CD4-positive, alpha-beta T cell (primary cell): ENCODE measurements around the gene SSBP2. TPM values are rescaled to one million over a fixed set of nuclear protein-coding genes. Genes with fewer than 3 reads are reported as not detected.

Source experiments
- ATAC-seq: fragments of 200-7000 bp; cut with Tn5 transposase; one replicate; pipeline ENCODE4 v1.10.0; 2022; ENCODE audit warnings: mild to moderate bottlenecking; ENCODE audit not compliant: poor library complexity
- CTCF ChIA-PET: fragments of 350-600 bp; sonication (Branson Sonifier 250); formaldehyde crosslinking; loops from one replicate; lab custom pipeline; 2021; ENCODE audit warnings: antibody characterized with exemption, inconsistent platforms; lab: Charles Lee
- POLR2A ChIA-PET: fragments of 350-600 bp; sonication (Branson Sonifier 250); formaldehyde crosslinking; loops from one replicate; lab custom pipeline; 2021; ENCODE audit warnings: antibody characterized with exemption, inconsistent platforms; lab: Charles Lee
- DNase-seq, 14 experiments: peaks; one replicate each; pipeline ENCODE4 v3.0.0-alpha.2; 2013 to 2020; ENCODE audit warnings: mixed read lengths in 2 of 14
- H3K27ac ChIP-seq, 2 donors: one replicate each; pipeline versions ENCODE4 v1.5.1 to v1.7.0; 2013; ENCODE audit warnings: low read length in 2 of 2, low read depth in 1 of 2, mild to moderate bottlenecking in 1 of 2
- H3K27me3 ChIP-seq, 2 experiments: 1 replicate in 1 of 2; 2 replicates in 1 of 2; pipeline versions ENCODE4 v1.6.1 to v1.7.0; 2013; ENCODE audit warnings: low read length in 2 of 2, control low read depth in 1 of 2, mild to moderate bottlenecking in 1 of 2, moderate library complexity in 1 of 2; ENCODE audit not compliant: insufficient read depth in 2 of 2, control insufficient read depth in 1 of 2
- H3K36me3 ChIP-seq: one replicate; pipeline ENCODE4 v1.6.1; 2013; ENCODE audit warnings: low read length, control low read depth; ENCODE audit not compliant: insufficient read depth
- H3K4me1 ChIP-seq: one replicate; pipeline ENCODE4 v1.6.1; 2013; ENCODE audit warnings: low read length, control low read depth; ENCODE audit not compliant: insufficient read depth
- H3K4me3 ChIP-seq: one replicate; pipeline ENCODE4 v1.5.1; 2013; ENCODE audit warnings: mild to moderate bottlenecking, low read length, moderate library complexity
- H3K9me3 ChIP-seq, 2 experiments: 1 replicate in 1 of 2; 2 replicates in 1 of 2; pipeline versions ENCODE4 v1.6.1 to v1.7.0; 2013; ENCODE audit warnings: low read length in 2 of 2, mild to moderate bottlenecking in 2 of 2, control low read depth in 1 of 2, moderate library complexity in 1 of 2; ENCODE audit not compliant: control insufficient read depth in 1 of 2, insufficient read depth in 1 of 2
- H3K27ac Mint-ChIP-seq: one replicate; pipeline ENCODE4 v1.8.0; 2020; ENCODE audit warnings: mixed read lengths
- H3K27me3 Mint-ChIP-seq: one replicate; pipeline ENCODE4 v1.8.0; 2021; ENCODE audit warnings: mixed read lengths
- H3K36me3 Mint-ChIP-seq: one replicate; pipeline ENCODE4 v1.8.0; 2021; ENCODE audit warnings: low read depth, mixed read lengths
- H3K4me1 Mint-ChIP-seq: one replicate; pipeline ENCODE4 v1.8.0; 2021; ENCODE audit warnings: low read depth, mixed read lengths
- H3K4me3 Mint-ChIP-seq: one replicate; pipeline ENCODE4 v1.8.0; 2020; ENCODE audit warnings: mild to moderate bottlenecking, mixed read lengths
- H3K9me3 Mint-ChIP-seq: one replicate; pipeline ENCODE4 v1.8.0; 2020; ENCODE audit warnings: mixed read lengths
- intact Hi-C, 2 experiments: fragments of 100-400 bp; cut with DNase I in 1 of 2; cut with micrococcal nuclease in 1 of 2; formaldehyde crosslinking; loops; one replicate each; pipeline versions ENCODE4 v1.15.1 to v1.9.0; 2023 to 2025; cut with DNase I, micrococcal nuclease
- total RNA-seq, 174 experiments: library from RNA in 2 of 174; stranded (reverse) in 2 of 174; gene quantifications; one replicate each; pipeline ENCODE4 v1.2.3 and lab custom pipeline; 2021 to 2026
- TF ChIP-seq, protein P1 (sequence below): fragments of 200-600 bp; IDR thresholded peaks from one replicate; pipeline ENCODE4 v1.8.0; 2022; ENCODE audit warnings: antibody characterized with exemption, mild to moderate bottlenecking

SSBP2 gene
- total RNA-seq, 2 experiments from 2014 or later = 33.5 to 36.3 TPM

- intact Hi-C loops = no loop called here
- ChIA-PET POLR2A (interaction anchor here (1.3 kb wide), 1 partner anchor 20 kb away, joined by 4 read pairs; no protein-coding TSS in a partner anchor), CTCF (interaction anchor here (0.5 kb wide), 1 partner anchor 680 kb away, joined by 3 read pairs; no protein-coding TSS in a partner anchor)
- Histone ChIP-seq H3K27ac (no peak overlapping the region), H3K27me3 (no peaks in the 10 kb centered on the region), H3K9me3 (peaks cover 0 to 9% of the 10 kb centered on the region in 2 experiments), H3K36me3 (no peaks in the 10 kb centered on the region), H3K4me3 (no peak overlapping the region), H3K4me1 (no peaks in the 10 kb centered on the region)
- Mint-ChIP-seq H3K4me1 (peaks cover 25% of the 10 kb centered on the region), H3K4me3 (no peak overlapping the region), H3K9me3 (peaks cover 4% of the 10 kb centered on the region), H3K27ac (peak overlapping the region; percentile 28), H3K27me3 (no peaks in the 10 kb centered on the region), H3K36me3 (peaks cover 42% of the 10 kb centered on the region)
- DNase-seq (no peak), ATAC-seq (no peak)
- TF ChIP-seq, protein P1, sequence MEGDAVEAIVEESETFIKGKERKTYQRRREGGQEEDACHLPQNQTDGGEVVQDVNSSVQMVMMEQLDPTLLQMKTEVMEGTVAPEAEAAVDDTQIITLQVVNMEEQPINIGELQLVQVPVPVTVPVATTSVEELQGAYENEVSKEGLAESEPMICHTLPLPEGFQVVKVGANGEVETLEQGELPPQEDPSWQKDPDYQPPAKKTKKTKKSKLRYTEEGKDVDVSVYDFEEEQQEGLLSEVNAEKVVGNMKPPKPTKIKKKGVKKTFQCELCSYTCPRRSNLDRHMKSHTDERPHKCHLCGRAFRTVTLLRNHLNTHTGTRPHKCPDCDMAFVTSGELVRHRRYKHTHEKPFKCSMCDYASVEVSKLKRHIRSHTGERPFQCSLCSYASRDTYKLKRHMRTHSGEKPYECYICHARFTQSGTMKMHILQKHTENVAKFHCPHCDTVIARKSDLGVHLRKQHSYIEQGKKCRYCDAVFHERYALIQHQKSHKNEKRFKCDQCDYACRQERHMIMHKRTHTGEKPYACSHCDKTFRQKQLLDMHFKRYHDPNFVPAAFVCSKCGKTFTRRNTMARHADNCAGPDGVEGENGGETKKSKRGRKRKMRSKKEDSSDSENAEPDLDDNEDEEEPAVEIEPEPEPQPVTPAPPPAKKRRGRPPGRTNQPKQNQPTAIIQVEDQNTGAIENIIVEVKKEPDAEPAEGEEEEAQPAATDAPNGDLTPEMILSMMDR = no peak
These were observed 160.2 kb downstream of the SSBP2 start for GRCh38 chr5:81590498-81591384.

DNA sequence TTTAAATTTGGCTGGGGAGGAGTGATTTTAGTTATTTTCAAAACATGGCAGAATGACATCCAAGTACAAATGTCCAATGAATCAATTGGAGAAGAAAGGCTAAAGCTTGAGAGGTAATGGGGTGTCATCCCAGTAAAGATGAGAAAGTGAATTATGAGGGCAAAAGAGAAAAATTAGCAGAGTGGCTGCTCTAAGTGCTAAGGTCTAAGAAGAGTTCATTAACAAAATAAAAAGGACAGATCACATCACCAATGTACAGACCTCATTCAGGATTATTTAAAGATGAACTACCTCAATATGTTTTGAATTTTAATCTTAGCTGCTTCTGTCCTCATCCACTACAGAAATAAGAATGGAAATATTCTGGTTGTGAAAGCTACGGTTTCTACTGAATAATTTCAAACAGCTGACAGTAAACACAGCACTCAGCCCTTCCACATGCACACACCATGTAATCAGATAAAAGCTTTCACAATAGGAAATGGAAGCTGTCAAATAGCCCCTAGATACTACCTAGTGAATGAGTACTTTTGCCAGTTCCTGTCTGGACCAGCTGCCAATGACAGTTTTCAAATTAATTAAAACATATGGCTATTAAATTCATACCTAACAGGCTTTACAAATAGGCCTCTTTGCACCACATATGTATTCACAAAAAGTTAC lies 171.5 kb downstream of the SSBP2 start:
- intact Hi-C loops = no loop called here
- no peak overlapping the region for H3K4me3 Mint-ChIP-seq
- Histone ChIP-seq H3K4me1 (no peaks in the 10 kb centered on the region), H3K4me3 (no peak overlapping the region), H3K27me3 (no peaks in the 10 kb centered on the region), H3K36me3 (no peaks in the 10 kb centered on the region), H3K27ac (no peak overlapping the region), H3K9me3 (no peaks in the 10 kb centered on the region)
- peaks cover 39% of the 10 kb centered on the region for H3K4me1 Mint-ChIP-seq
- ATAC-seq (no peak), DNase-seq (peak in 1 of 14 experiments; percentile 3)
- no peaks in the 10 kb centered on the region for H3K9me3 Mint-ChIP-seq
- H3K36me3 Mint-ChIP-seq = peaks cover 8% of the 10 kb centered on the region
- POLR2A ChIA-PET = interaction anchor here (0.8 kb wide), 1 partner anchor 10 kb away, joined by 3 read pairs; no protein-coding TSS in a partner anchor
- H3K27me3 Mint-ChIP-seq = no peaks in the 10 kb centered on the region
- no peak overlapping the region for H3K27ac Mint-ChIP-seq
- TF ChIP-seq, protein P1 = no peak
- CTCF ChIA-PET = no interaction called here

- Histone ChIP-seq H3K4me3 (no peak overlapping the region), H3K4me1 (no peaks in the 10 kb centered on the region), H3K9me3 (no peaks in the 10 kb centered on the region), H3K27me3 (no peaks in the 10 kb centered on the region), H3K27ac (no peak overlapping the region), H3K36me3 (no peaks in the 10 kb centered on the region)
- Mint-ChIP-seq H3K4me3 (no peak overlapping the region), H3K9me3 (no peaks in the 10 kb centered on the region), H3K36me3 (peaks cover 26% of the 10 kb centered on the region), H3K27ac (no peak overlapping the region), H3K27me3 (no peaks in the 10 kb centered on the region), H3K4me1 (peaks cover 45% of the 10 kb centered on the region)
- intact Hi-C loops = no loop called here
- ChIA-PET POLR2A (no interaction called here), CTCF (no interaction called here)
- ATAC-seq (no peak), DNase-seq (no peak)
- TF ChIP-seq, protein P1 = no peak
These were observed 173.8 kb downstream of the SSBP2 start for GRCh38 chr5:81577091-81577490.
